GM21360 (cell line): ENCODE measurements around the gene GPRIN2.
"Not testable (repeated sequence)": the region's sequence is repeated elsewhere in the genome, so short reads cannot be mapped to it uniquely, and the experiment has no call there.

ENCODE experiments used
- ATAC-seq: cut with Tn5 transposase; IDR thresholded peaks from one replicate; pipeline ENCODE4 v1.9.1; 2021; ENCODE audit warnings: mild to moderate bottlenecking, moderate library complexity; ENCODE audit not compliant: unreplicated experiment

GPRIN2 gene

GRCh38 chr10:46538155-46538554 lies 18.3 kb downstream of the GPRIN2 start:
- no peak for ATAC-seq

GRCh38 chr10:46537309-46537708 lies 19.1 kb downstream of the GPRIN2 start:
- no peak for ATAC-seq

GRCh38 chr10:46536781-46537180 lies 19.7 kb downstream of the GPRIN2 start:
- ATAC-seq: no peak

- ATAC-seq: no peak
Observed at GRCh38 chr10:46536171-46536570, 20.3 kb downstream of the GPRIN2 start.

- ATAC-seq: no peak
Observed at GRCh38 chr10:46534828-46535524, 21.5 kb downstream of the GPRIN2 start.

- not testable (repeated sequence) for ATAC-seq
Observed at GRCh38 chr10:46532256-46532655, 24.2 kb downstream of the GPRIN2 start.

- no peak for ATAC-seq
Observed at GRCh38 chr10:46530249-46531186, 25.9 kb downstream of the GPRIN2 start.

GRCh38 chr10:46529742-46530141 lies 26.7 kb downstream of the GPRIN2 start:
- not testable (repeated sequence) for ATAC-seq

GRCh38 chr10:46528675-46529615 lies 27.5 kb downstream of the GPRIN2 start:
- no peak for ATAC-seq

GRCh38 chr10:46528171-46528671 lies 28.2 kb downstream of the GPRIN2 start:
- no peak for ATAC-seq

- no peak for ATAC-seq
Observed at GRCh38 chr10:46527241-46527811, 29.1 kb downstream of the GPRIN2 start.

GRCh38 chr10:46526682-46527038 lies 29.8 kb downstream of the GPRIN2 start:
- ATAC-seq: no peak

- ATAC-seq: no peak
Observed at GRCh38 chr10:46525824-46526681, 30.4 kb downstream of the GPRIN2 start.

- no peak for ATAC-seq
Observed at GRCh38 chr10:46525177-46525823, 31.2 kb downstream of the GPRIN2 start.

GRCh38 chr10:46524472-46525176 lies 31.8 kb downstream of the GPRIN2 start:
- ATAC-seq: no peak

GRCh38 chr10:46523962-46524471 lies 32.4 kb downstream of the GPRIN2 start:
- ATAC-seq: no peak

GRCh38 chr10:46523119-46523961 lies 33.1 kb downstream of the GPRIN2 start:
- no peak for ATAC-seq
